GM19351 (cell line): ENCODE measurements around the gene RPL10.

Source experiments
- ATAC-seq: cut with Tn5 transposase; IDR thresholded peaks from one replicate; pipeline ENCODE4 v1.9.1; 2021; ENCODE audit warnings: mild to moderate bottlenecking, moderate library complexity; ENCODE audit not compliant: unreplicated experiment

The RPL10 gene

DNA sequence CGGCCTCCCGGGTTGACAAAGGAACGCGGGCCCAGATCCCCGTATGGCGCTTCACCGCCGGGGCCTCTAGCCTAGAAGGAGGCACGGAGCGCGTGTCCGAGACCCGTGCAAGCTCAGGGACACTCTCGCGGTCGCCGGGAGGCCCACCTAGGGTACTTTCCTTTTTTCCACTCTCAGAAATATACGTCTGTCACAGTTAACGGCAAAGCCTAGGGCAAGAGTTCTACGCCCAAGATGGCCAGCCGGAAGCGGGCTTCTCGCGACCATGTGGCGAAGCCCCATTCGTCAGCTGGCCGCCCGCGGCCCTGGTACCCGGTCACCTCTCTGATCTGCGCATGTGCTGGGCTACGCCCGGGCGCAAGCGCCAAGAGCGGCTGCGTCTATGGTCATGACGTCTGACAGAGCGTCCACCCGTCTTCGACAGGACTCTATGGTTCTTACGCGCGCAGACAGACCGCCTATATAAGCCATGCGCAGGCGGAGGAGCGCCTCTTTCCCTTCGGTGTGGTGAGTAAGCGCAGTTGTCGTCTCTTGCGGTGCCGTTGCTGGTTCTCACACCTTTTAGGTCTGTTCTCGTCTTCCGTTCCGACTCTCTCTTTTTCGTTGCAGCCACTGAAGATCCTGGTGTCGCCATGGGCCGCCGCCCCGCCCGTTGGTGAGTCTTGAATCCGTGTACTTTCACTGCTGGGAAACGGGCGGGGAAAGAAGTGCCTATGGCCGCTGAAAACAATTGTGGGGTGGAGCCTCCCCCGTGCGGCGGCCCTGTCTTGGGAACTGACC is at the start of gene RPL10:
RPL10 (plus strand) TSS at position 490 of the 780 bp plus-strand sequence; CDS start at position 633, 143 bp downstream.
- ATAC-seq = peak; percentile 68

DNA sequence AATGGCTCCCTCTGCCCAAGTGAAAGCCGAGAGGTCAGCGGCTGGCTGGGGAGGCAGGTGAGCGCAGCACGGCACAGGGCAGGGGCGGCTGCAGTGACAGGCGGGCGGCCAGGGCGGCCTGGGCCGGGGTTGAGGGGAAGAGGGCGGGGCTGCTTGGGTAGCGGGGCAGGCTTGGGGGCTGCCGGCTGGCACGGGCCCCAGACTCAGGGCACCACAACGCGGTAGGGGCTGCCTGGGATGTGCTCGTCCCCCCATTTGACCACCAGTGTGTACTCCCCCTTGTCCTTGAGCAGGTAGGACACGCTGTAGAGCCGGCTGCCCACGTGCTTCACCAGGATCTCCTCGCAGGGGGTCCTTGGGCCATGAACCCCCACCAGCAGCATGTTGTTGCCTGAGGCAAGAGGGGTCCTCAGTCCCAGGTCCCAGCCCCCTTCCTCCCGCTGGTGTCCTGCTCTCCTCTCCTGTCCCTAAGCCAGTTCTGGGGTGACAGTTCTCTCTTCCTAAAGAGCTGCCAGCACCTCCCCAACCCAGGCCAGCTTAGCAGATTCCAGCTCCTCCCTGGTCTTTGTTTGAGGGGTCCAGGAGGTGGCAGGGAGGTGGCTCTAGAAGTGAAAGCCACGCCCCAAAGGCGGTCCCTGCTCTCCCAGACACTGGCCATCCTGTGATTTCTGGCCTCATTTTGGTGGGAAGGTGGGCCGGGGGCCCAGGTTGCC is 49.4 kb upstream of the RPL10 start:
- ATAC-seq = no peak

GRCh38 chrX:154349359-154349935 is 48.7 kb upstream of the RPL10 start:
- no peak for ATAC-seq

GRCh38 chrX:154349979-154350378 is 48.2 kb upstream of the RPL10 start:
- no peak for ATAC-seq

DNA sequence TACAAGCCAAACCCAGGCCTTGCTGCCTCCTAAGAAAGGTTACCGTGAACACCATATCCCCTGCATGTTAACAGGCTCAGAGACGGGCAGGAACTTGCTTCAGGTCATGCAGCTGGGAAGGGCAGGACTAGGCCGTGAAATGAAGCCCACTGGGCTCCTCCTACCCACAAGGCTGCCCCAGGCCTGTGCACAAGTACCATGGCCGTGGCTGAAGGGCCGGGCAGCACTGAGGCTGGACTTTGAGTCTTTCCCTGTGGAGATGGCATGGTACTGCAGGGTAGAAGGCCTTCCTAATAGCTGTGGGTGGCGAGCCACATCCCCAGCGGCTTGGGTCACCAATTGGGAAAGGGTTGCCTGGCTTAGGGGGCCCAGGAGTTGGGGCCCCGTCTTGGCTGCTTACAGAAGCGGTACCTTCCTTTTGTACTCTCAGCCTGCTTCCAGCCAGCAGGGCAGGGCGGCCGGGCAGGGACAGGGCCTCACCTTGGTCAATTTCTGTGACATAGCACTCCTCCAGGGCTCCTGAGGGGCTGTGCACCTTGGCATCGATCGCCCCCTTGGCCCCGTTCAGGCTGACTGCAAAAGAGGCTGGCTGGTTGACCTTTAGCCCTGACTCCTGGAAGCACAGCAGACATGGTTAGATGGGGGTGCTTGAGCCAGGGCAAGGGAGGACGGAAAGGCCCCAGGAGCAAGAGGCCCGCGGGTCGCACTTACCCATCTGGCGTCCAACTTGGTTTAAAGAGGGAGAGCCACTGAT is 47.6 kb upstream of the RPL10 start:
- ATAC-seq = no peak

- ATAC-seq = no peak
Observed at GRCh38 chrX:154351183-154352011, 46.8 kb upstream of the RPL10 start.

- ATAC-seq = no peak
Observed at GRCh38 chrX:154352012-154352401, 46.2 kb upstream of the RPL10 start.

GRCh38 chrX:154352466-154352865 is 45.7 kb upstream of the RPL10 start:
- ATAC-seq = no peak

- ATAC-seq = no peak
Observed at GRCh38 chrX:154353172-154353843, 44.9 kb upstream of the RPL10 start.

DNA sequence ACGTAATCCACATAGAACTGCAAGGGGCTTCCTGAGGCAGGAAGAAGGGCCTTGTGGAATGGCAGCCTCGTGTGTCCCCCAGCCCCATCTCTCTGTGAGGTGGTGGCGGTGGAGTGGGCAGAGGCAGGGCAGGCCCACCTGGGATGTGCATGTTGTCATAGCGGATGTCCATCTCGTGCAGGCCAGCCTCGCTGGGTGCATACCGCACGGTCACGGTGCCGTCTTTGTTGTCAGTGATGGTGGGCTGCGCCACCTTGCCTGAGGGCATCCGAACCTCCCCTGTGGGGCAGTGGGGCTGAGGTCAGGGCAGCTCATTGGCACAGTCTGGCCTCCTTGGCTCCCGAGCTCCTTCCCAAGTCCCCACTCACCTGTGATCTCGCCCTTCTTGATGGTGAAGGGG is 44.2 kb upstream of the RPL10 start:
- ATAC-seq = no peak

- no peak for ATAC-seq
Observed at GRCh38 chrX:154354516-154354915, 43.7 kb upstream of the RPL10 start.

DNA sequence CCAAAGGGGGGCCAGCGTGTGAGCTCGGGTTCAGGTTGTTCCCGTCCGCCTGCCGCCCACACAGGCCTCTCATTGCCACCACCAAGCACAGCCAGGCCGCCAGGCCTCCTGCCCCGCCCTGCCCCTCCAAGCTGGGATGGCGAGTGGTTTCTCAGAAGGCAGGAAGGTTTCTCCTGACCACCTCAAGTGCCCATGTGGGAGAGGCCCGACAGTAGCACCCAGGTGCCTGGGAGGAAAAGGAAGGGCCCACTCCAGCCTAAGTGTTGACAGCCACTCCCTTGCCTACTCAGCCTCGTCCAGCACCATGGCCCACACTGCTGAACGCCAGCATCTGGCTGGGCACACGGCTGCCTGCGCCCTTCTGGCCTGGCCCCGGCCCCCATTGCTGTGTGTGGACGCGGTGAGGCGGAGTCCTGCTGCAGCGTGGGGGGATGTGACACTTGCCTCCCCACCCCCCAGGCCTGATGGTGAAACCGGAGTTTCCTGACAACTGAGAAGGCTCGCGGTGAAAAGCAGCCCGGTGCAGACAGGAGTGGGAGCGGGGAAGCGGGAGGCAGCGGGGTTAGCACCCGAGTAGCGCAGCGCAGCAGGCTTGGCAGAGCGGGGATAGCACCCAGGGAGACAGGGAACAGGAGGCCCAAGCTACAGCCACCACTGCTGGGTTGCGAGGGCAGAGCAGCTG is 42.9 kb upstream of the RPL10 start:
- ATAC-seq = no peak

- ATAC-seq = no peak
Observed at GRCh38 chrX:154355776-154356140, 42.4 kb upstream of the RPL10 start.

- ATAC-seq = no peak
Observed at GRCh38 chrX:154356596-154356995, 41.6 kb upstream of the RPL10 start.

- ATAC-seq = no peak
Observed at GRCh38 chrX:154357205-154357604, 41.0 kb upstream of the RPL10 start.

DNA sequence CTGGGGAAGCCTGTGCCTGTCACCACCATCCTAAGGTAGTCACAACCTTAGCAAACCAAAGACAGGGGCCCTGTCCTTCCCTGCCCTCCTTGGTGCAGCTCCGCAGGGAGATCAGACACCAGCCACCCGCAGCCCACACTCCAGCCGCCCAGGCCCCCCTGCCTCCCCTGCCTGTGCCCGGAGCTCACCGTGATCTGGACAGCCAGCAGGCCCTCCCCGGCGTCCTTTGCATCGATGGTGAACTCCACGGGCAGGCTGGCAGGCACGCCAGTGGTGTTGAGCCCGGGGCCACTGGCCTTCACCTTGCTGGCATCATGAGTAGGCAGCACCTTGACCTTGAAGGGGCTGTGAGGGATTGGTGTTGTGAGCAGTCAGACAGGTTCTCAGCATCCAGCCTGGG is 40.2 kb upstream of the RPL10 start:
- no peak for ATAC-seq

- no peak for ATAC-seq
Observed at GRCh38 chrX:154358829-154359228, 39.3 kb upstream of the RPL10 start.

- ATAC-seq = no peak
Observed at GRCh38 chrX:154359362-154360154, 38.6 kb upstream of the RPL10 start.
